Measurements from ENCODE around the gene TBL1XR1. TPM values are rescaled to one million over a fixed set of nuclear protein-coding genes. Genes with fewer than 3 reads are reported as not detected.
A peak's percentile ranks its signal among the peaks of the same experiment; 100 is the strongest.
"Not testable (repeated sequence)": the region's sequence is repeated elsewhere in the genome, so short reads cannot be mapped to it uniquely, and the experiment has no call there.

Gene TBL1XR1
- total RNA-seq, 1 donor from 2014 or later: 102 TPM

DNA sequence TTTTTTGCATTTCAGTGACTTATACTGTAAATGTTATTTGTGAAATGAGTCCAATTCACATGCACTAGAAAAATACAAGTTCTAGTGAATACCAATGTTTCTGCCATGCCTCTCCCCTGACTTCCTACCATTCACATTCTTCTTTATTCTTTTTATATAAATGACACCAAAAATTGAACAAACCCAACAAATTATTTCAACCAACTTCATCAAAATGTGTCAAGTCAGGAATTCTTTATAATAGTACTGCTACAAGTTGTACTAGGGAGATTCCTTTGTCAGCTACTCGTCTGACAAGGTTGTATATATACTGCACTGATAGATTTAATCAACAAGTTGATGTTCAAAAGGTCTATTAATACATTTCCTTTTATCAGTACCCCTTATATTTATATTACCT is 3.0 kb downstream of the TBL1XR1 start:
- no peaks in the 10 kb centered on the region for H3K9me3 ChIP-seq (replicated peaks)
- H3K4me1 ChIP-seq: peaks cover 63% of the 10 kb centered on the region
- TF ChIP-seq, protein P1, sequence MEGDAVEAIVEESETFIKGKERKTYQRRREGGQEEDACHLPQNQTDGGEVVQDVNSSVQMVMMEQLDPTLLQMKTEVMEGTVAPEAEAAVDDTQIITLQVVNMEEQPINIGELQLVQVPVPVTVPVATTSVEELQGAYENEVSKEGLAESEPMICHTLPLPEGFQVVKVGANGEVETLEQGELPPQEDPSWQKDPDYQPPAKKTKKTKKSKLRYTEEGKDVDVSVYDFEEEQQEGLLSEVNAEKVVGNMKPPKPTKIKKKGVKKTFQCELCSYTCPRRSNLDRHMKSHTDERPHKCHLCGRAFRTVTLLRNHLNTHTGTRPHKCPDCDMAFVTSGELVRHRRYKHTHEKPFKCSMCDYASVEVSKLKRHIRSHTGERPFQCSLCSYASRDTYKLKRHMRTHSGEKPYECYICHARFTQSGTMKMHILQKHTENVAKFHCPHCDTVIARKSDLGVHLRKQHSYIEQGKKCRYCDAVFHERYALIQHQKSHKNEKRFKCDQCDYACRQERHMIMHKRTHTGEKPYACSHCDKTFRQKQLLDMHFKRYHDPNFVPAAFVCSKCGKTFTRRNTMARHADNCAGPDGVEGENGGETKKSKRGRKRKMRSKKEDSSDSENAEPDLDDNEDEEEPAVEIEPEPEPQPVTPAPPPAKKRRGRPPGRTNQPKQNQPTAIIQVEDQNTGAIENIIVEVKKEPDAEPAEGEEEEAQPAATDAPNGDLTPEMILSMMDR (IDR thresholded peaks at IDR 0.05; ENCODE audit: borderline replicate concordance): no peak
- DNase-seq: no peak
- no peaks in the 10 kb centered on the region for H3K27me3 ChIP-seq (ENCODE audit: low read depth)
- intact Hi-C loops (cut with micrococcal nuclease): no loop called here
- peak overlapping the region; percentile 98 for H3K27ac ChIP-seq (replicated peaks)
- no peaks in the 10 kb centered on the region for H3K36me3 ChIP-seq
- peak overlapping the region; percentile 87 for H3K4me3 ChIP-seq

DNA sequence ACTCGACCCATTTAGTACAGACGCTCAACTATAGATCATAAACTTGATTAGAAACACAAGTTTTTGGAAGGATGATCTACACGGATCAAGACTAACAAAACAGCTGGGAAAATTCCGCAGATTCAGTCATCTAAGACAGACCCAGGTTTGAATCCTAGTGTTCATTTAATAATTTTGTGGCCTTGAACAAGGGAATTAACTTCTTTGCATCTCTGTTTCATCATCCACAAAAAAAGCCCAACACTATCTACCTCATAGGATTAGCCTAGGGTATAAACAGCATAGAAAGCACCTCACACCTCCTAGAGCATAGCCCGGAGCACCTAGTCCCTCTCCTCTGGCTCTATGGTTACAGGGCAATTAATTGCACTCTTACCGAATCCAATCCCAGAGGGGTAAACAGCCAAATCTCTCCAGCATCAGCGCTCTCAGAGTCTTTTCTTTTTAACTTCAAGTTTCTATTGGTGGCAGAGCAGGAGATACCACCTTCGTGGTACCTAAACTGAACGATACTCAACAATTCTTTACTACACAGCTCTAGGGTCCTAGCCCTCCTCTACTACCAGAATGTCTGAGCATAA is 3.5 kb downstream of the TBL1XR1 start:
- Histone ChIP-seq H3K27me3 (ENCODE audit: low read depth) (no peaks in the 10 kb centered on the region), H3K4me3 (peak overlapping the region; percentile 87), H3K4me1 (peaks cover 58% of the 10 kb centered on the region), H3K9me3 (replicated peaks) (no peaks in the 10 kb centered on the region), H3K36me3 (no peaks in the 10 kb centered on the region), H3K27ac (replicated peaks) (peak overlapping the region; percentile 98)
- DNase-seq: no peak
- intact Hi-C loops (cut with micrococcal nuclease): no loop called here
- TF ChIP-seq, protein P1 (IDR thresholded peaks at IDR 0.05; ENCODE audit: borderline replicate concordance): no peak

DNA sequence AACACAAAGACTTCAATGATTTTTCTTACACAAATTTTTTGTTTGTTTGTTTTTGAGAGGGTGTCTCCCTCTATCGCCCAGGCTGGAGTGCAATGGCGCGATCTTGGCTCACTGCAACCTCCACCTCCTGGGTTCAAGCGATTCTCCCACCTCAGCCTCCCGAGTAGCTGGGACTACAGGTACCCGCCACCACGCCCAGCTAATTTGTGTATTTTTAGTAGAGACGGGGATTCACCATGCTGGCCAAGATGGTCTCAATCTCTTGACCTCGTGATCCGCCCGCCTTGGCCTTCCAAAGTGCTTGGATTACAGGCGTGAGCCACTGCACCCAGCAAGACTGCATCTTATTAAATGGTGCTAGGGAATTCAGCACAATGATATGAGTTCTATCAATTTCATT is 4.0 kb downstream of the TBL1XR1 start:
- H3K27me3 ChIP-seq (ENCODE audit: low read depth); intact Hi-C loops (cut with micrococcal nuclease); H3K27ac ChIP-seq (replicated peaks); DNase-seq; H3K9me3 ChIP-seq (replicated peaks); H3K4me3 ChIP-seq; H3K36me3 ChIP-seq: not testable (repeated sequence)
- H3K4me1 ChIP-seq: peaks cover 57% of the 10 kb centered on the region

DNA sequence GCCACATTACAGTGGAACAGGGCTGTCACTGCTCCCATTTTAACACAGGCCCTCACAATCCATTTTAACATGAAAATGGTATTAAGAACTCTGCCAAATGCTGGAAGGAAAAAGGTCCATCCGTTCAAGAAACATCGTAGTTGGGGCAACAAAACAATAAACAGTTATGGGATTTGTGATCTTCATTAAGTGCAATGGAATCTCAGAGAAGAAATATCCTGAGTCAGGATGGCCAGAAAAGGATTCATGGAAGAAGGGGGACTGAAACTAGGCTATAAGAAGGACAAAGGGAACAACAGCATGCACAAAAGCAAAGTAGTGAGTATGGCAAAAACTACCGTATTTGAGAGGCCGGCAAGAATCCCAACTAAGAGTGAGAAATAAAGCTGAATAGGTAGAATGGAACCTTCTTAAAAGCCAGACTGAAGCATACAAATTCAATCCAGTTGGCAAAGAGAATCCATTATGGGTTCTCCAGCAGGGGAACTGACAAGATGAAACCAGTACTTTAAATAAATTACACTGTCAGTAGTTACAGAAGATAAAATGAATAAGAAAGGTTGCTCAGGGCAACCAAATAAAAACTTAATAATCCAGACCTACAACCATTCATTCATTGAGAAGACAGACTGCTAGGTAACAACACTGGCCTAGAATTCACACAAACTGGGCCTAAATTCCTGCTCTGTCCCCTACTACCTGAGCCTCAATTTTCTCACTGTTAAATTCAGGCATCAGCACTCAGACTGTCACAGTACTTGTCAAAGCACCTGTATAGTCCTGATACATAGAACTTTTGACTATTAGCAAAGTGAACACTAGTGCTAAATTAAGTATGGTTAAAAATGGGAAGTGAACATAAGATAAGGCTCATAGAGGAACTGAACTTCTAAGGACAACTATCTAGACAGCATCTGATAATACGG is 6.3 kb downstream of the TBL1XR1 start:
- intact Hi-C loops (cut with micrococcal nuclease): no loop called here
- TF ChIP-seq, protein P1 (IDR thresholded peaks at IDR 0.05; ENCODE audit: borderline replicate concordance): no peak
- no peaks in the 10 kb centered on the region for H3K36me3 ChIP-seq

DNA sequence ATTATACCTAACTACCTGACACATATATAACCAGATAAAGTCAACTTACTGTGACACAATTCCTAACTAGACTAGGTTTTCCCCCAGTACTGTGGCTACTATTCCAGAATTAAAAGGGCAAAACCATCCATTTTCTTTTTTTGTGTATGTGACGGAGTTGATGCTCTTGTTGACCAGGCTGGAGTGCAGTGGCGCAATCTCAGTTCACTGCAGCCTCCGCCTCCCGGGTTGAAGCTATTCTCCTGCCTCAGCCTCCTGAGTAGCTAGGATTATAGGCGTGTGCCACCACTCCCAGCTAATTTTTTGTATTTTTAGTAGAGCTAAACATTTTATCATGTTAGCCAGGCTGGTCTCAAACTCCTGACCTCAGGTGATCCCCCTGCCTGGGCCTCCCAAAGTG is 7.1 kb downstream of the TBL1XR1 start:
- DNase-seq; H3K9me3 ChIP-seq (replicated peaks); H3K36me3 ChIP-seq; intact Hi-C loops (cut with micrococcal nuclease); H3K4me3 ChIP-seq; H3K27me3 ChIP-seq (ENCODE audit: low read depth): not testable (repeated sequence)
- Histone ChIP-seq H3K27ac (replicated peaks) (peak overlapping the region; percentile 61), H3K4me1 (peaks cover 72% of the 10 kb centered on the region)

More for the DNA sequence above, 6.3 kb downstream of the TBL1XR1 start:
- Histone ChIP-seq H3K9me3 (replicated peaks) (no peaks in the 10 kb centered on the region), H3K27me3 (ENCODE audit: low read depth) (no peaks in the 10 kb centered on the region), H3K4me3 (no peak overlapping the region), H3K4me1 (peaks cover 65% of the 10 kb centered on the region), H3K27ac (replicated peaks) (peak overlapping the region; percentile 61)
- no peak for DNase-seq

DNA sequence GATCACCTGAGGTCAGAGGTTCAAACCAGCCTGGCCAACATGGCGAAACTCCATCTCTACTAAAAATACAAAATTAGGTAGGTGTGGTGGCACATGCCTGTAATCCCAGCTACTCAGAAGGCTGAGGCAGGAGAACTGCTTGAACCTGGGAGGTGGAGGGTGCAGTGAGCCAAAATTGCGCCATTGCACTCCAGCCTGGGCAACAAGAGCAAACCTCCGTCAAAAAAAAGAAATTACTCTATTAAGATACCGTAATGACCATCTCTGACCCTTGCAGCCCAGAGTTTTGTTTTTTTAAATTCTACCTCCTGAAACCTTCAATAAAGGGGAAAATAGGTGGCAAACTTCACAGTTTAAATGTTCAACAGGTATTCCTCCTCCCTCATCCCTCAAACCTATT is 9.0 kb downstream of the TBL1XR1 start:
- H3K4me3 ChIP-seq; H3K27ac ChIP-seq (replicated peaks); H3K9me3 ChIP-seq (replicated peaks); H3K36me3 ChIP-seq; intact Hi-C loops (cut with micrococcal nuclease); H3K27me3 ChIP-seq (ENCODE audit: low read depth); DNase-seq: not testable (repeated sequence)
- peaks cover 76% of the 10 kb centered on the region for H3K4me1 ChIP-seq

DNA sequence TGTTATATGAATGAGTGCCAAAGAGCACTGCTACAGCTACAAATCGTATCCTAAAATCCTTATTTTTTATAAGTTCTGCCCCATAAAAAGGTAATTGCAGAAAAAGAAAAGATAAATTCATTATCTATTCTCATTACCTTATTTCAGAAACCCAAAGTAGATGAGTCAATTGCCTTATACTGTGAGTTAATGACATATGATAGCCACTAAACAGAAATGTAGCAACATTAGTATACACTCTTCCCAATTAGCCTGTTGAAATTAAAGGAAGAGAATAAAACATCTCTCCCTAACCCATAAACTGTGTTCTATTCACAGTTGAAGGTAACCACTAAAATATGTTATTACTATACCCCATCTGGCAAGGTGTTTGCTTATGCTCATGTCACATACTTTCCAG is 11.0 kb downstream of the TBL1XR1 start:
- H3K36me3 ChIP-seq: no peaks in the 10 kb centered on the region
- intact Hi-C loops (cut with micrococcal nuclease): no loop called here
- no peak overlapping the region for H3K4me3 ChIP-seq
- no peaks in the 10 kb centered on the region for H3K27me3 ChIP-seq (ENCODE audit: low read depth)
- no peak overlapping the region for H3K27ac ChIP-seq (replicated peaks)
- DNase-seq: no peak
- no peaks in the 10 kb centered on the region for H3K9me3 ChIP-seq (replicated peaks)
- TF ChIP-seq, protein P1 (IDR thresholded peaks at IDR 0.05; ENCODE audit: borderline replicate concordance): no peak
- H3K4me1 ChIP-seq: peaks cover 84% of the 10 kb centered on the region

Measured in left ventricle myocardium inferior (tissue), 1 donor.